Occipital lobe (tissue), 2 donors: Measurements from ENCODE around the gene OR10V1. TPM values are rescaled to one million over a fixed set of nuclear protein-coding genes. Genes with fewer than 3 reads are reported as not detected.
"Not testable (repeated sequence)": the region's sequence is repeated elsewhere in the genome, so short reads cannot be mapped to it uniquely, and the experiment has no call there.

Source experiments
- DNase-seq: peaks from one replicate; lab custom pipeline; 2025; lab: John Stamatoyannopoulos, UW
- total RNA-seq: library from RNA; depleted of rRNA; stranded (reverse); fragments of >200 nt; gene quantifications from one replicate; pipeline ENCODE4 v1.2.3, GENCODE V29; 2014

The OR10V1 gene
- total RNA-seq, 1 donor from 2014 or later, result not detected

GRCh38 chr11:59710136-59710847 lies 3.4 kb downstream of the OR10V1 start:
- no peak for DNase-seq

DNA sequence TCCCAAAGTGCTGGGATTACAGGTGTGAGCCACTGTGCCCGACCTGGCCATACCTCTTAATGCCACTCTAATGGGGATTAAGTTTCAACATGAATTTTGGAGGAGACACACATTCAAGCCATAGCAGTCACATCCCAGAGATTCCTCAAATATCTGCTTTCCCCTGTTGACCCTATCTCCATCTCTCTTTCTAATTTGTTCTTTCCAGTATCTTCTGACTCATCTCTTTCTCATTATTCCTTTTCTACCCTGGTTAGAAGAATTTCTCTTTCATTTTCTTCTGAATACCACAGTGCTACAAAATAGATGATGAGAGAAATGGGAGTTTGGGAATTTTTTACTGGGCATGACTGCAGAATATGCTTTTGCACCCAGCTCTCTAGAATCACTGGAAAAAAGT lies 5.1 kb downstream of the OR10V1 start:
- no peak for DNase-seq

GRCh38 chr11:59707371-59707770 lies 6.3 kb downstream of the OR10V1 start:
- no peak for DNase-seq

DNA sequence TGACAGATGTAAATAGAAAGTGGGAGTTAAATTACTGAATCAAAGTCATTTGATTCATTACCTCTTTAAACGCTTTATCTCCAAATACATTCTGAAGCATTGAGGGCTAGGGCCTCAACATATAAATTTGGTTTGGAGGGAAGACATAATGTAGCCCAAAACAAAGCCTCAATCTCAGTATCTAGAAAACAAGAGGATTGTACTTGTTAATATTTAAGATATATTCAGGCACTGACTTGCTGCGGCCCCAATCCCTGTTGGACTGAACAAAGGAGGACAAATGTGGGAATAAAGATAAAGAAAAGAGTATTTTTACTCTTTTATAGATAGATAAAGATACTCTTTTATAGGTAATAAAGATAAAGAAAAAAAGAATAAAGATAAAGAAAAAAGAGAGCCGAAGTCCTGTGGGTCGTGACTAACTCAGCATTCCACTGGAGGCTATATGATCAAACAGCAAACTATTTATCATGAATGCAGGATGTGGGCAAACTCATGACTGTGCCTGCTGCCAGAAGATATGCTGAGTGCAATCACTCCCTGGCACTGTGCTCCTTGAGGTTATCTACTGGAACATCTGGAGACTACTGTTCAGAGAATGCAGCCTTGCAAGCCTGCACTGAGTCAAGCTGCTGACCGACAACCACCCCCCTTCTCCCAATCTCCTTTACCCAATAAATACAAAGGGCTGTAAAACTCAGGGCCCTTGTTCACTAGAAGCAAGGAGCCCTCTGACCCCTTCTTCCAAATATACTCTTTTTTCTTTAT lies 6.9 kb downstream of the OR10V1 start:
- no peak for DNase-seq

DNA sequence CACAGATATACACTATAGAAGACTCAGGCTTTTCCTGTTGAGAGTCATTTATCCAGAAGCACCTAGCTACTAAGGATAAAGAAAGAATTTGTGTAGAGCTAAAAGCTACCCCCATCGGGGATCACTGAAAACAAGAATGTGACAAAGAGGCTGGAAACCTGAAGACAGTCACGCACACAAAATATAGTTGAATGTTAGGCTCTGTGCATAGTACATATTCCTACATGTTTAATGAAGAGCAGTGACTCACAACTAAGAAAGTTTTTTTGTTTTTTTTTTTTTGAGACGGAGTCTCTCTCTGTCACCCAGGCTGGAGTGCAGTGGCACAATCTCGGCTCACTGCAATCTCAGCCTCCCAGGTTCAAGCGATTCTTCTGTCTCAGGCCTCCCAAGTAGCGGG lies 8.4 kb downstream of the OR10V1 start:
- DNase-seq, result no peak

DNA sequence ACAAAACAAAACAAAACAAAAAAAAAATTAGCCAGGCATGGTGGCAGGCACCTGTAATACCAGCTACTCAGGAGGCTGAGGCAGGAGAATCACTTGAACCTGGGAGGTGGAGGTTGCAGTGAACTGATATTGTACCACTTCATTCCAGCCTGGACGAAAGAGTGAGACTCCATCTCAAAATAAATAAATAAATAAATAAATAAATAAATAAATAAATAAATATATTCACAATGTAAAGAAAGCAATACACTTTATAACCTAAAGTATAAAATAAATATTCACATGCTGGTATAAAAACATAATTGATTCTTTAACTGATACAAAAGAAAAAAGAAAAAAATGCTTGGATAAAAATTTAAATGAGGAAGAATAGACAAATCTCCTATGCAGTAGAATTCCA lies 10.1 kb downstream of the OR10V1 start:
- DNase-seq, result not testable (repeated sequence)

DNA sequence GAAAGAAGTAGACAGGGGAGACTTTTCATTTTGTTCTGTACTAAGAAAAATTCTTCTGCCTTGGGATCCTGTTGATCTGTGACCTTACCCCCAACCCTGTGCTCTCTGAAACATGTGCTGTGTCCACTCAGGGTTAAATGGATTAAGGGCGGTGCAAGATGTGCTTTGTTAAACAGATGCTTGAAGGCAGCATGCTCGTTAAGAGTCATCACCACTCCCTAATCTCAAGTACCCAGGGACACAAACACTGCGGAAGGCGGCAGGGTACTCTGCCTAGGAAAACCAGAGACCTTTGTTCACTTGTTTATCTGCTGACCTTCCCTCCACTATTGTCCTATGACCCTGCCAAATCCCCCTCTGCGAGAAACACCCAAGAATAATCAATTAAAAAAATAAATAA lies 13.5 kb downstream of the OR10V1 start:
- DNase-seq, result not testable (repeated sequence)

DNA sequence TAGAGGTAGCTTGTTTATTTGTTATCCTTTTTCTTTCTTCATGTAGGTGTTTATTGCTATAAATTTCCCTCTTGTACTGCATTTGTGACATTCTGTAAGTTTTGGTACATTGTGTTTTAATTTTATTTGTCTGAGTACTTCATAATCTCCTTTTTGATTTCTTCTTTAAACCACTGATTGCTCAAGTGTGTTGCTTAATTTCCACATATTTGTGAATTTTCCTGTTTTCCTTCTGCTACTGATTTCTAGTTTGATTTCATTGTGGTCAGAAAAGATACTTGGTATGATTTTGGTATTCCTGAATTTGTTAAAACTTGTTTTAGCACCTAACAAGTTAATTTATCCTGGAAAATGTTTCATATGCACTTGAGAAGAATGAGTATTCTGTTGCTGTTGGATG lies 15.1 kb downstream of the OR10V1 start:
- DNase-seq, result no peak

DNA sequence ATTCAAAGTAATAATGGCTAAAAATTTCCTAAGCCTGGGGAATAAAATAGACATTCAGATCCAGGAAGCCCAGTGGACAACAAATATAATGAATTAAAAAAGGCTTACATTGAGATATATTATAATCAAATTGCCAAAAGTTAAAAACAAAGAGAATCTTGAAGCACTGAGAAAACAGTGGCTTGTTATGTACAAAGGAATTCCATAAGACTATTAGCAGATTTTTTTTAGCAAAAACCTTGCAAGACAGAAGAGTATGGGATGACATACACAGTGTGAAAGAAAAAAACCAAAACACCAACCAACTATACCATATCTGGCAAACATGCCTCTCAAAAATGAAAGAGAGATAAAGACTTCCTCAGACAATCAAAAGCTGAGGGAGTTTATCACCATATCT lies 20.7 kb downstream of the OR10V1 start:
- DNase-seq, result no peak

- no peak for DNase-seq
These were observed 22.5 kb downstream of the OR10V1 start for GRCh38 chr11:59691156-59691555.

DNA sequence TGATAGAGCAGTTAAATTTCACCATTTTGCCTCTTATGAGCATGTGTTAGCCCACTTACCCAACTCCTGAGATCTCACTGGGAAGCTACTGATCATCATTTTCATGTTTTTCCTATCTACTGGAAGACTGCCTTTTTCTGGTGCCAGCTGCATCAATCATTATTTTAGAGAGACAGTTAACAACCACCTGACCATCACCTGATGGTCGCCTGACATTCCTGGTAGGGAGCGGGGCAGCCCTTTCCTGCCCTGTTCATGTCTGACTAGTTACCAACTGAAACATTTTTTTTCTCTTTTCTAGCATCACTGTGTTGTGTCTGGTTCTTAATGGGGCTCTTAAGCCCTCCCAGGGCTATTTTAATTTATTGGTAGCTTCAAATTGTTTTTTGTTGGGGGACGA lies 24.6 kb downstream of the OR10V1 start:
- no peak for DNase-seq

- DNase-seq, result not testable (repeated sequence)
These were observed 32.4 kb downstream of the OR10V1 start for GRCh38 chr11:59681260-59681725.

GRCh38 chr11:59680287-59681154 lies 33.1 kb downstream of the OR10V1 start:
- no peak for DNase-seq

DNA sequence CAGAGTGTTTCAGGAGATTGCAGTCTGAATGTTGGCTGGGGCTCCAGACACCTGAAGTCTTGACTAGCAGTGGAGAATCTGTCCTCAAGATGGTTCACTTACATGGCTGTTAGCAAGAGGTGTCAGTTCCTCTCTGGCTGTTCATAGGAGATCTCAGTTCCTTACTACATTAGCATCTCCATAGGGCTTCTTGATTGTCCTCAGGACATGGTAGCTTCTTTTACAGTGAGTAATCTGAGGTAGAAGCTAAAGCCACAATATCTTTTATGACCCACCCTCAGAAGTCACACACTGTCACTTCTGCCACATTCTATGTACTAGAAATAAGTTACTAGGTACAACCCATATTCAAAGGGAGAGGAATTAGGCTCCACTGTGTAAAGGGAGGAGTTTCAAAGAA lies 34.3 kb downstream of the OR10V1 start:
- no peak for DNase-seq

GRCh38 chr11:59678813-59679165 lies 34.9 kb downstream of the OR10V1 start:
- no peak for DNase-seq

DNA sequence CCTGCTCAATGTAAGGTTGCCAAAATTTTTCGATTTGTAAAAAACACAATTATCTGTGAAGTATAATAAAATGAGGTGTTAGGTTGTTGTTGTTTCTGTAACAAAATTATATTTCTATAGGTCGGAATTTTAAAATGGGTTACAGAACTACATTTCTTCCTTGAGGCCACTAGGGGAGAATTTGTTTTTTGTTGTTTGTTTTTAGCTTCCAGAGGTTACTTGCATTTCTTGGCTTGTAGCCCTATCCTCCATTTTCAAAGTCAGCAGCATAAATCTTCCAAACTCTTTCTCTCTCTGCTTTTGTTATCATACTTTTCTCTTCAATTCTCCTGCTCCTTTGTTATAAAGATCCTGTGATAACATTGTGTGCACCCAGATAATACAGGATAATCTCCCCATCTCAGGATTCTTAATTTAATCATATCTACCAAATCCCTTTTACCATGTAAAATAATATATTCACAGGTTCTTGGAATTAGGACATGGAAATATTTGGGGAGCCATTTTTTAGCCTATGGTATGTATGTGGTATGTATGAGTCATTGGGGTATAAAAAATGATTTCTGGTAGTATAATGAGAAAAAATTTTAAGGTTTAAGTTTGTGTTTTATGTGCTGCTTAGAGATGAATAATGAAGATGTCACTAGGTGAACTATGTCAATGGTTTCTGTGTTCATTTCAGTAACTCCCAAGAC lies 35.4 kb downstream of the OR10V1 start:
- no peak for DNase-seq

DNA sequence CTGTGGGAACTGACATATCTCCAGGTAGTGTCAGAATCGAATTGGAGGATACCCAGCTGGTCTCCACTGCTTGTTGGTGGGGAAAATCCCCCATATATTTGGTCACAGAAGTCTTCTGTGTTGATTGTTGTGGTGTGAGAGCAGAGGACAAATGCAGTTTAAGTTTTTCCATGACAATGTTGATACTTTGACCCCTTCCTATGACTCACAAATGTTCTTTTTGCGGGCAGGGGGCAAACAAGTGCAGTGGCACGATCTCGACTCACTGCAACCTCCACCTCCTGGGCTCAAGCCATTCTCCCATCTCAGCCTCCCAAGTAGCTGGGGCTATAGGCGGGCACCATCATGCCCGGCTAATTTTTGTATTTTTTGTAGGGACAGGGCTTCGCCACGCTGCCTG lies 37.4 kb downstream of the OR10V1 start:
- DNase-seq, result no peak

DNA sequence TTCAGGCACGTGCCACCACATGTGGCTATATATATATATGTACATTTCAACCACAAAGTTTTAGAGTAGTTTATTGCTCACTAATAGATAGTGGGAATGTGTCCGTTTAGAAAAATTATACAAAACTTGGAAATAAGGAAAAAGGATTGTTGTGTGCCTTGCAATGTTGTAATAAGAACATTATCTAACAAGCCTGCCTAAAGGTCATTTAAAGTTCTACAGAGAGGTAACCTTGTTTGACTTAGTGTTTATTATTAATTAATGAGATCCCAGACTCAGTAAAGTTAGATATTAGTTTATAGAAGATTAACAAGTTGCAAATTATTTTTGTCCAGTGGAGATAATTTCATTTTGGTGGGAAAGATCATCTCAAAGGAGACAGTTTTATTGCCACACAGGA lies 39.4 kb downstream of the OR10V1 start:
- no peak for DNase-seq

DNA sequence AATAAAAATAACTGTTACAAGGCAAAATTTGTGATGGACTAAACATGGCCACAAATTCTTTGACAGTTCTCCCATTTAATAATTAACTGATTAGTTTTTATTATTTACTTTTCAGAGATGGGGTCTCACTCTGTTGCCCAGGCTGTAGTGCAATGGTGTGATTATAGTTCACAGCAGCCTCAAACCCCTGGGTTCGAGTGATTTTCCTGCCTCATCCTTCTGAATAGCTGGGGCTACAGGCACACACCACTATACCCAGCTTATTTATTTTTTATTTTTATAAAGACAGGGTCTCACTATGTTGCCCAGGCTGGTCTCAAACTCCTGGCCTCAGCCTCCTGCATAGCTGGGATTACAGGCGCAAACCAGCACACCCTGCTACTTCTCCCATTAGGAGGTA lies 40.4 kb downstream of the OR10V1 start:
- DNase-seq, result no peak

- DNase-seq, result no peak
These were observed 42.2 kb downstream of the OR10V1 start for GRCh38 chr11:59671471-59671870.

DNA sequence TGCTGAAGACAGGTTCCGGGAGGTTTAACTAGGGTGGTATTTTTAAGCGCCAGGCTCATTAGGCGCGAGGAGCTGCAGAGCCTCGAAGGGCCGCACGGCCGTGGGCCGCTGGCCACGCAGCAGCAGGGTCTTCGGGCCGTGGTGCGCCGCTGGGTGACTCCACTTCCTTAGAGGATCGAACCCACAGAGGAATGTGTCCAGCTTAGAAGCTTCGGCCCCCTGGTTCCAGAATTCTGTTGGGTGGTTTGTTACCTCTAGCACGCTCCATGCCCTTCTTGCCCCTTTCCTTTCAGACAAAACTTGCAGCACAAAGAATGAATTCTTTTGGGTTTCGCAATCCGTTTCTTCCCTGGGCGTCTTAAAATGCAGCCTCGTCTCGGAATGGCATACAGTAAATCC lies 44.0 kb downstream of the OR10V1 start:
- peak; percentile 53 for DNase-seq
